Activated CD4-positive, alpha-beta T cell treated with anti-CD3 and anti-CD28 coated beads, Interleukin-2, amount 50 U/mL, for 4 hours (primary cell): Measurements from ENCODE around the gene BCAR3.

Experiments used
- DNase-seq, 2 experiments: peaks; one replicate each; pipeline ENCODE4 v3.0.0-alpha.2; 2020

BCAR3 gene

GRCh38 chr1:93681101-93681988 is at the start of gene BCAR3:
TSS of gene BCAR3 (minus strand) at chr1:93681837. CDS start at chr1:93674930, 6,907 bp downstream.
- DNase-seq: no peak

- no peak for DNase-seq
Measured at GRCh38 chr1:93730621-93731020, 49.0 kb upstream of the BCAR3 start.

GRCh38 chr1:93729906-93730305 is 48.3 kb upstream of the BCAR3 start:
- DNase-seq: no peak

- DNase-seq: no peak
Measured at GRCh38 chr1:93729502-93729901, 47.9 kb upstream of the BCAR3 start.

- DNase-seq: no peak
Measured at GRCh38 chr1:93728480-93729131, 47.0 kb upstream of the BCAR3 start.

GRCh38 chr1:93723733-93724270 is 42.2 kb upstream of the BCAR3 start:
- DNase-seq: no peak

- no peak for DNase-seq
Measured at GRCh38 chr1:93723110-93723509, 41.5 kb upstream of the BCAR3 start.

GRCh38 chr1:93722081-93723031 is 40.7 kb upstream of the BCAR3 start:
- no peak for DNase-seq

GRCh38 chr1:93720956-93721626 is 39.5 kb upstream of the BCAR3 start:
- DNase-seq: no peak

GRCh38 chr1:93717640-93718039 is 36.0 kb upstream of the BCAR3 start:
- no peak for DNase-seq

- DNase-seq: no peak
Measured at GRCh38 chr1:93716941-93717368, 35.3 kb upstream of the BCAR3 start.

GRCh38 chr1:93716163-93716562 is 34.5 kb upstream of the BCAR3 start:
- no peak for DNase-seq

- DNase-seq: no peak
Measured at GRCh38 chr1:93715529-93716126, 34.0 kb upstream of the BCAR3 start.

GRCh38 chr1:93714356-93714755 is 32.7 kb upstream of the BCAR3 start:
- DNase-seq: no peak

- no peak for DNase-seq
Measured at GRCh38 chr1:93713341-93713740, 31.7 kb upstream of the BCAR3 start.

GRCh38 chr1:93712741-93713140 is 31.1 kb upstream of the BCAR3 start:
- DNase-seq: no peak

GRCh38 chr1:93710499-93711453 is 29.1 kb upstream of the BCAR3 start:
- no peak for DNase-seq

- no peak for DNase-seq
Measured at GRCh38 chr1:93708734-93709481, 27.3 kb upstream of the BCAR3 start.

GRCh38 chr1:93707956-93708355 is 26.3 kb upstream of the BCAR3 start:
- DNase-seq: no peak
